ENCODE results near the gene SPAG16.

SPAG16 gene

DNA sequence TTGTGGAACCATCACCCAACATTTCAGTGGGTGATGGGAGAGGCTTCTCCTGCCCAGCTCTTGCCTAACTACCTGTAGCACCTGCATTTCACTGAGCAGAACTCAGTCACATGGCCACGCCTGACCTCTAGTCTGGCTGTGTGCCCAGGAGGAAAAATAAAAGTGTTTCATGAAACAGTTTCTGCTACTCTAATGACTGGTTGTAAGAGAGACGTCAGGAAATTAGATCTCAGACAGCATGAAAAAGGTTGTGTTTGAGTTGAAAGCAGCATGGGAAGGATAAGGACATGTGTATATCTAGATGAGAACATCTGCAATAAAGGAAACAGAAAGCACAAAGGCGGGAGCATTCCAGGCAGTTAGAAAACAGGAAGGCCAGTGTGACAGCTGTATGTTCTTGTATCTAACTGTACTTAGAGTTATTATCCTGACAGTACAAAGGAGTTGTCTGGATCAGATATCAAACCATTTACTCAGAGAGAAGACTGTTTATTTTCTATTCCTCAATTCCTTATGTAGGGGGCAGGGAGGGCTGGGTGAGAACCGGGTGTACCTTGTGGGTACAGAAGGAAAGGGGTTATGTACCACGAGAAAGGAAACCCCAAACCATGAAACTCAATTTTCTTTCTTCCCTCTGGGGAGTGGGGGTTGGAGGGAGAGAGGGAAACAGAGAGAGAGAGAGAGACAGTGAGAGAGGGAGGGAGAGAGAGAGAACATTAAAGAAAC lies 819.2 kb downstream of the SPAG16 start:
- DNase-seq, result peak; percentile 67

DNA sequence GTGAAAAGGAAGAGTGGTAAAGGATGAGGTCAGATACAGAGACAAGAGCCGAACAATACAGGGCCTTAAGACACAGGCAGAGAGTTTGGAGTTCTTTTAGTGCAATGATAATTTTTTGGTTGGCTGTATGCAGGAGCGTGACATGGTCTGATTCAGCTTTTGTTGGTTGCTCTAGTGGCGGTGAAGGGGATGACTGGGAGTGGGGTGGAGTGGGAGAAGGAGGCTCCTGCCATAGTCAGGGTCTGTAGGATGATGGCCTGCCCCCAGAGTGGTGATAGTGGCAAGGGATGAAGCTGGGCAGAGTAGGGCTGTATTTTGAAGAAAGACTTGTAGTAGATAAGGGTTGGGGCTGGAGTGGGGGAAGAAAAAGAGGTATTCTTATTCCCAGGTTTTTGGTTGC lies 820.0 kb downstream of the SPAG16 start:
- DNase-seq, result peak; percentile 8

DNA sequence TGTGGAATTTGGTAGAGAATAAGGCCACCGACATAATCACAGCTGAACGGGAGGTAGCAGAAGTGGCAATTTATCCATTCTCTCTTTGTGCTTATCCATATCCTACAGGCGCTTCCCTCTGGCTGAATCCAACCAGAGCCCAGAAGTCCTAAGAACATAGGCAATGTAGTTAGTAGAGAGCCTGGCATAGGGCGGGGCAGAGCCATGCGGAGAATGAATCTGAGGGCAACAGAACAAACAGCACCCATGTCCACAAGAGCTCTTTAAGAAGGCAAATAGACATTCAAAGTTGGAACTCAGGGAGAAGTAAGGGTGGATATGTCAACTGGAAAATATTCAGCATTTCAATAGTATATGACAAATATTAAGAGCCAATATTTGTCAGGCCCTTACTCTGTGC lies 820.7 kb downstream of the SPAG16 start:
- DNase-seq, result no peak

DNA sequence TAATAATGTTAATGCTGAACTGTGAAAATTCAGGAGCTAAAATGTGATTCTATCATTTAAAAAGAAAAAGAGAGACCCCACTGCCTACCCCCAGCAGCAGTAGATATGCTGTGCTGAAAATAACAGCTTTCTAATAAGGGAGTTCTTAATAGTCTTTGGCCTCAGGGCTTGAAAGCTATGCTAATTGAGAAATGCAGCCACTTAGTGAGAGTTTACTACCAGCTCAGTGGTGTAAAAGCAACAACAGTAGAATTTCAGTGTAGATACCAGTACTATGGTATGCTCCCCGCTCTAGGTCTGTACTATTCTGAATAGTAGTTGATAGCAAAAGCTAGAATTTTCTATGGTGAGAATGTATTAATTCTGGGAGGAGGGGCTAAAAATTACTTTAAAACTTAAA lies 823.5 kb downstream of the SPAG16 start:
- no peak for DNase-seq

DNA sequence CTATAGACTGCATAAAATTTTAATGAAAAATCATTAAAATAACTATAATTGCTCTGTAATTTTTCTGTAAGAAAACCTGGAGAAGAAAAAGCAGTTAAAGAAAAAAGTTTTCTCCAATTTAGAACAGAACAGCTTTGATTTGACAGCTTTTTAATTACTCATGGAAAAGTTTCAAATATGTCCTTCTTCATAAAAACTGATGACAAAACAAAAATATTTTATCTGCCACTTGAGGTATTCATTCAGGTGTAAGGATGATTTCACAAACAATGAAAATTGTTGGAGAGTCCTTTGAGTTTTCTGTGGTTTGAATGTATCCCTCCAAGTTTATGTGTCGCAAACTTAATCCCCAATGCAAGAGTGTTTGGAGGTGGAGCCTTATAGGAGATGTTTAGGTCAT lies 824.3 kb downstream of the SPAG16 start:
- no peak for DNase-seq

DNA sequence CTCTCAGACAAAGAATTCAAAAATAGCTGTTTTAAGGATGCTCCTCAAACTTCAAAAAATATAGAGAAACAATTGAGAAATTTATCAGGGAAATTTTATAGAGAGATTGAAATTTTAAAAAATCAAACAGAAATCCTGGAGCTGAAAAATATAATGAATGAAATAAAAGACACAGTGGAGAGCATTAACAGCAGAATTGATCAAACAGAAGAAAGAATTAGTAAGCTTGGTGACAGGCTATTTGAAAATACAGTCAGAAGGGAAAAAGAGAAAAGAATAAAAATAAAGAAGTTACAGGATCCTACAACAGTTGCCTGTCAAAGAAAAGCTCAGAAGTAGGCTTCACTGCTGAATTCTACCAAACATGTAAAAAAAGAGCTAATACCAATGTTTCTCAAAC lies 832.8 kb downstream of the SPAG16 start:
- no peak for DNase-seq

DNA sequence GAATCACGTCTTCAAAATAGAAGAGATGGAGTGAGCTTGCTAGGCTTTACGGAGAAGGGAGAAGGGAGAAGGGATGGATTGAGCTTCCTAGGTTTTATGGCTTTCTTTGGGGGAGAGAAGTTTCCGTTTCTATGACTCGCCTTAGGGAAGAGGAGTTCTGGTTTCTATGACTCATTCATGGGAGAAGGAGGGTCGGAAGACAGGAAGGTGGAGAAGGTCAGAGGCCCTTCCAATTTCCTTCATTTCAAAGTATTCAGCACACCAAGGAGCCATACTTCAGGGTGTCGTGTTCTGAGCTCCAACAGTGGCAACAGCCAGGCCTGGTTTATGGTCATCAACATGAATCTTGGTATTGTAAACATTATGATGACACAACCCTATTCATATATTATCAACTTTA lies 841.9 kb downstream of the SPAG16 start:
- DNase-seq, result no peak

DNA sequence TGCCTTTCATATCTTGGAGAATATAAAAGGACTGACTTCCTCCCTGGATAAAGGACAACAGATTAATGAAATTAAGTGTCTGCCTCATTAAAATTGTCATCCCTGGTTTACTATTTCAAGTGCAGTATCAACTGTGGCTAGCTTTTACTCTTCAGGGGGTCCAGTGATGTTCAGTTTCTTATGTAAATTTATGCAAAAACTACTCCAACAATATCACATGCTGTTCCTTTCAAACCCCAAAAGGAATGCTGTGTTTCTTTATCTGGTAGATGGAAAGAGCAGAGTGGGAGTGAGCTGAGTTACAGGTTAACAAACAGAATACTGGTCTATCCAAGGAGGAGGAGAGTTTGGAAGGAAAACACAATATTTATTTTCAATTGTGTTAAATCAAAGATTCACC lies 842.9 kb downstream of the SPAG16 start:
- DNase-seq, result no peak

DNA sequence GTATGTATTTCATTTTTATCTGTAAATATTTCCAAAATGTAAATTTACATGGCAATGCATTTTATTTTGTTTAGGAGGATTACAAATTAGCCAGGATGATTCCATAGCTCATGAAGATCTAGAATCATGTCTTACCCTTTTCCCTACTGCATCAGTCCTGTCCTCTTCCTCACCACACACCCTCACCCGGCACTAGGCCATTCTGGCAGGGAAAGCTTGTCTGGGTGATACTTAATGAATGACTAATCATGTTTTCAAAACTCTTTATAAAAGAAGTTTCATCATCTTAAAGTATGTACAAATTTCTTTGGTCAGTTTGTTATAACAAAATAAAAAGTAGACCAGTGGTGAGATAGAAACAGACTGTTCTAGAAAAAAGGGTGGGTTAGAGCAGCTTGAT lies 843.3 kb downstream of the SPAG16 start:
- DNase-seq, result no peak

DNA sequence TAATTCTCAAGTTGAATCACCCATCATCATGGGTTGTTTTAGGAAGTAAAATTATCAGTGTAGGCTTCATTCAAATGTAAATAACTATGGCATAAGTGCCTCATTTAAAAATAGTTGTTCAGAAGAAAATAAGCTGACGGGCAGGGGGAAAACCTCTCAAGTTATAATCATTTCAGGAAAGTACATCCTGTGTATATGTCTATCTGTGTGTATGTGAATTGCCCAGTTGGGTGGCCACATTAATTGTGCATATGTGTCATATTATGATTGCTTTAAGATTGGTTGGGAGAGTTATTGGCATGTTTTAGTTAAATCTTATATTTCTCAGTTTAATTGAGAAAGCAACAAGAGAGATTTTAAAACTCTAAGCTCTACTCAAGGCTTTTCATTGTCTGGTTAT lies 843.8 kb downstream of the SPAG16 start:
- DNase-seq, result no peak

DNA sequence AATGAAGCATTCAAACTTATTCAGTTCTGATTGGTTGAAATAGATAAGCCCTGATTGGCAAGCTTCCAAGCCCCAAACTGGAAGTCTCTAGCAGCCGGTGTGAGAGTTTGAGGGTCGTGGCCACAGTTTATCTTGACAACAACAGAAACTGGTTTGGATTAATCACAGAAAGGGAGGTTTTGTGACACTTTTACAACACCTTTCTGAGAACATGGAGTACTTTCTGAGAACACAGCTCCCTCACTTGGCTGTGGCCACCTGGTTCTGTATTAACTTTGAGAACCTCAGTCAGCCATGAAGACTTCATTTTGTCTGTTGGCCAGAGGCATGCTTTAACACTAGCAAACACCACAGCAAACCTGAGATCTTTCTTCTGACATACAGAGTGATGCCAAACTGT lies 845.9 kb downstream of the SPAG16 start:
- DNase-seq, result no peak

DNA sequence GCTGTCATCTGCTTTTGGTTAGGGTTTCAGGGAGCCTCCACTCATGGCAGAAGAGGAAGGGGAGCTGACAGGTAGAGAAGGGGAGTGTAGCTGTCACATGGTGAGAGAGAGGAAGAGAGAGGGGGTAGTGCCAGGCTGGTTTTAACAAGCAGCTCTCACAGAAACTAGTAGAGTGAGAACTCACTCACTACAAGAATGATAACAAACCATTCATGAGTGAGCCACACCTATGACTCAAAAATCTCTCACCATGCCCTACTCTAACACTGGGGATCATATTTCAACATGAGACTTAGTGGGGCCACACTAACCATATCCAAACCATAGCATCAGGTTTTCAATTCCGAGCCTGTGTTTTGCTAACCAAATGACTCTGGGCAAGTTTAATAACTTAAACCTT lies 851.7 kb downstream of the SPAG16 start:
- DNase-seq, result no peak

DNA sequence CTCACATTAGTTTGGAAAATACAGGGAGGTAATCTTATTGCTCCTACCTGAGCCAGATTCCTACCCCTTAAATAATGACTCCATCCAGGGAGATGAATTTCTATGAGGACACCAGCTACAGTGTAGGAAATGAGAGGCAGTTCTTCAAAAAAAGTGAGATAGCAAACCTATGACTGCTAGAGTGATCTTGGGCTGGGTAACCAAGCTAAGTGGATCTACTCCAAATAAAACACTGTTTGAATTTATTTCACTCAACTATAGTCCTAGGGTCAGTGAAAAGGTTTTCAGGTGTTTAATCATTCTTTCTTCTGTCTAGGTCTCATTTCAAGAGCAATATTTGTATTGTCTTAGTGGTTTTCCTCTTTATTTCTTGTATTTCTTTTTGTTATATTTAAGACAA lies 854.5 kb downstream of the SPAG16 start:
- DNase-seq, result no peak

DNA sequence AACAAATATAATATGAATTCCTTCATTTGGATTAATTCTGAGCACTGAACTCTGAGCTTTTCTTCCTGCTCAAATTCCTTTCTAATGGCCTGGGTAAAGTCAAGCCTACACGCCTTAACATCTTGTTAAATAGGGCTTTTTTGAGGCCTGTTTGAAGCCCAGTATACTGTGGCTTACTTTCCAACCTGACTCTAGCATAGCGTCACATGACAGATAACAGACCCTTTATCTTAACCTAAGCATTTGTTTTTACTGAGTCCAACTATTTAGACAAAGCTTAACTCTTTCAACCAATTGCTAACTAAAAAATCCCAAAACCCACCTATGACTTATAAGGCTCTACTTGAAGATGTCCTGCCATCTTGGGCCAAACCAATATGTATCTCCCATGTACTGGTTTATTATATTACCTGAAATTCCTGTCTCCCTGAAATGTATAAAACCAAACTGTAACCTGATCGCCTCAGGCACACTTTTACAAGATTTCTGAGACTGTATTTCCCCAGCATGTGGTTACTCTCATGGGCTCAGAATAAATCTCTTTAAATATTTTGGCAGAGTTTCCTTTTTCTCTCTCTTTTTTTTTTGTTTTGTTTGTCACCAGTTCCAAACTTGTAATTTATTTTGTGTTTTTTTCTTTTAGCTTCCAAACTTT lies 855.5 kb downstream of the SPAG16 start:
- DNase-seq, result no peak

DNA sequence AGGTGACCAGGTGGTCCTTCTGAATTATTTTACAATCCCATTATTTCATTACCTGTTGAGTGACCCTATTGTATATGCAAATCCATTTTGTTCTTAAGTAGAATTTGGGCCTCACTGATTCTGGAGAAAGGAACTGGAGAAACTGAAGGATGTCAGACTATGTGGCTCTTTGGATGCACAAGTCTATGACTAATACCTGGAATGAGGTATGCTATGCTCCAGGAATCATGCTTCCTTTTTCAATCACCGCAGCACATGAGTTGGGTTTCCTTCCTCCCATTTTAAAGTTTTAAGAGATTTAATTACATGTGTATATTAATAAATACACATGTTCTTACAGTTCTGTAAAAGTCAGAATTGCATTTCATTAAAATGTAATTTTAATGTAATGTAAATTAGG lies 872.7 kb downstream of the SPAG16 start:
- DNase-seq, result no peak

DNA sequence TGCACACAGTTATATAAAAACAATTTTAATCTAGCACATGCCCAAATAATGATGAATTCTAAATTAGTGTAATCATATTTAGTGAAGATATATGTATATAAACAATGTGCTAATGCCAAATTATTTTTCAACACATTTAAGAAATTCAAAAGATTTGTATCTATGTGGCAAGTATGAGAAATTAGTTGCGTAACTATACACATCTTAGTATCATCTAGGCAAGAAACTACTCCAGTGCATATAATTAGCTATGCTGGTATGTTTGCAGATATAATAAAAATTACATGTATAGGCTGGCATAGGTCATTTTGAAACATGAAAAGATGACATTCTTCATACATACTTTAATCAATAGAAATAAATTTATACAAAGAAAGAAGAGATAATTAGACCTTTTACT lies 874.6 kb downstream of the SPAG16 start:
- no peak for DNase-seq

DNA sequence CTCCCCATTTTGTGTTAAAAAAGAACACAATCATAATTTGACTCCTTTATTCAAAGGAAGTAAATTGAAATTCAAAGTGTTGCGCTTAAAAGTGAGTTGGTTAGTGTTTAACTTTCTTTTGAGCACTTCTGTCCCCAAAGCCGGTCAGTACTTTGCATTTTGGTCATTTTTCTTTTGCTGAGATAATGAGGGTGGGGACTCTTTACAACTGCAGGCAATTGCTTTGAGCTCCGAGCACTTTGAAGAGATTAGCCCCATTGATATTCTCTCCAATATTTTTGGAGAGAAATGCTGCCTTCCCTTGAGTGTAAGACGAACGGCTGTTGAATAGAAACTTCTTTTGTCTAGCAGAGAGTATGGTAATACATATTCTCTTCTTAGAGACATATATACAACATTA lies 885.0 kb downstream of the SPAG16 start:
- no peak for DNase-seq

DNA sequence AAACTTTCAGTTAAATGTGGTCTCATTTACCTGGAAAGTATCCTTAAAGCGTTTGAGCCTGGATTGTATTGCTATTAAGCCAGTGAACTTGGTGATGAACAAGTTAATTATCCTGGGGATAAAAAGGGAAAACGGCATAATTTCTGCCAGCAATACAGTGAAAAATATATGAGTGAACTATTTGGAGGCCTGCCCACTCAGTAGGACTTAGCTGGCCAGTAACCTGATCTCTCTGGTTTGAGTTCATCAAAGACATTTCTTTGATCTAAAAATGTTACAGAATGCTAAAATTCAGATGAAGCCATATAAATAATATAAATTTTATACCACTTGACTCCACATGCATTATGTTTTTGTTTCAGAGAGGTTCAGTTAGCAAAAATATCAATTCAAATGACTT lies 885.5 kb downstream of the SPAG16 start:
- no peak for DNase-seq

DNA sequence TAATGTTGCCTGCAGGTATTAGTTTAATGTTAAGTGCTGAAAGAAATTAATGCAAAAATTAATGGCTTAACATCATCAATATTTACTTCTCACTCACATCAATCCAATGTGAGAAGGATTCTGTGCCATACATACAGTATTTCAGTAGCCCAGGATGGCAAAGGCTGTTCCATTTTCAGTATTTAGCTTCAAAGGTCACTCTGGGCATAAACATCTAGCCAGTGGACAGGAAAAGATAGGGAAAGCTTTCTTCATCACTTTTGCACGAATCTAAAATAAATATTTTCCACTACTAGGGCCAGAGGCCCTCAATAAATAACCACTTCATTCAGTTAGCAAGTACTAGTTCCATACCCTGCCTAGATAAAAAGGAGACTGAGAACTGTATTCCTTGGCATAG lies 890.3 kb downstream of the SPAG16 start:
- DNase-seq, result no peak

DNA sequence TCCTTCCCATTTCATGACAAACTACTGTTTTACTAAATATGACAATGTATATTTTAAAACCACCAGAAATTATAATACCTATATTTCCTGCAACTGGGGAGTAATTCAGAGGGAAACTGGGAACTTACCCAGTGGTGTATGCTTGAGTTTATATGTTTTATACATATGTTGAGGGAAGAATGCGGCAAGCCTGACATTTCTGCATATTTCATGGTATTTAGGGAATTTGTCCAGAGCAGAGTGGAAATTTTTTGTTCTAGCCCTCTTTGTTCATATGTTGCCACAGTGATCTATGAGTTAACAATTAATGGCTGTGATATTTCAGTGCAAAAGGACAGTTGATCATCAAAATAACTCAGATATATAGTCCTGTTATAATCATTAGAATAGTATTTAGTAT lies 895.8 kb downstream of the SPAG16 start:
- DNase-seq, result no peak

DNA sequence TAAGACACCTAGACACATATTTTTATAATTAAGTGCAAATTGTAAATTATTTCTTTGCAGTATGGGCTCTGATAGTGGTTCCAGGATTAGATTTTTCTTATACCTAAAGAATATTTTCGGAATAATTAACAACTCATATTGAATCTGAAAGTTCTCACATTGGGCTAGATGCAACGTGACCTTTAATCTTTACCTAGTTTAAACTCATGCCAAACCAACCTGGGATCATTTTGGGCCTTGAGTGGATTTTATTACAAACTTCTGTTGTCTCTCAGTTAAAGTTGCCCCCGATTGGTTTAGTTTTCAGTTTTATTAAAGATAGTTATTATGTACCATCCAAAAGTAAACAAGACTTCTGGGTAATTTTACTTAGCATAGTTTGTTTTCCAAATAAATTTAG lies 896.4 kb downstream of the SPAG16 start:
- DNase-seq, result no peak

DNA sequence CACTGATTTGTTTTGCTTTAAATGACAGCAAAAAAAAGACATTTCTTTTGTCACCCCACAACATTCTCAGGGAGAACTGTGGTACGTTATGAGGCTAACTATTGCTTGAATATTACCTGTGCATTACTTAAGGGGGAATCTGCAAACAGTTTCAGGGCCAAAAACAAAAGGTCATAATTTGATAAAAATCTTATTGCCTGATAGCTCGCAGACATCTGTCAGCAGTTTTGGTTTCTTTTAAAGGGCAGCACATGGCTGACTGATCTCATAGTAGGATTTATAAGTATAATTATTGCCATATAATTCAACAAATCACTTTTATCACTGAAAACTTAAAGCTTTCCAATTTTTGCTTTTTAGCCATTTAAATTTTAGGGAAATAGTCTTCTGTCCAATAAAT lies 900.2 kb downstream of the SPAG16 start:
- DNase-seq, result no peak

DNA sequence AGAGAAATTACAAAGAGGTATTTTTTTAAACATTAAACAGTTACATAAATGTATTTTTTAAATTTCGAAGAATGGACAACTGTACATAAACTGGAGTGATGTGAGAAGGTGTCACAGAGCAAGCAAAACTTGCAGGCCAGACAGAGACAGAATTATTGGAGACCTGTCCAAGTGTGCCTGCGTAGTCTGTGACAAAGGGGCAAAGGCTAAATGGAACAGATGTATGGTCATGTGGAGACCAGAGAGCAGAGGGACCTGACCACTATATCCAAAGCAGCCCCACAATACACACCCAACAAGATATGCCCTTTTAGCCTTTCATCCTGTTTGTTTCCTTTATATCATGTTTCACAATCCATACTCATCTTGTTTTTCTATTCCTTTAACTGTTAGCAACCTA lies 901.3 kb downstream of the SPAG16 start:
- DNase-seq, result peak; percentile 63

DNA sequence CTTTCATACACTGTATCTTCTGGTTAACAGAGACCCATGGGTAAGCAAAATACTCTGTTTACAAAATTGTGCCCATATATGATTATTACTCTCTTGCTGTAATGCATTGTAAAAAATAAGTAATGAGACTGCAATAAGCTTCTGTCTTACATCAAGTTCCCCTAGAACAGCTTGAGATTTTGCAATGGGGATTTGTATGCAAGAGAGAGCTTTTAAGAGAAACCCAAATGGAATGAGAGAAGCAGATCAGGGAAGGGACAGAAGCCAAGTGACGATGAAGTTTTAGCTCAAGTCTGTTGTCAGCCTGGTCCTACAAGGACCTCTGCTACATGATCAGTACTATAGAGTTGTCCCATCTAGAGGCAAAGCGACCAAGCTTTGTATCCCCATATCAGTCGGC lies 908.4 kb downstream of the SPAG16 start:
- no peak for DNase-seq

DNA sequence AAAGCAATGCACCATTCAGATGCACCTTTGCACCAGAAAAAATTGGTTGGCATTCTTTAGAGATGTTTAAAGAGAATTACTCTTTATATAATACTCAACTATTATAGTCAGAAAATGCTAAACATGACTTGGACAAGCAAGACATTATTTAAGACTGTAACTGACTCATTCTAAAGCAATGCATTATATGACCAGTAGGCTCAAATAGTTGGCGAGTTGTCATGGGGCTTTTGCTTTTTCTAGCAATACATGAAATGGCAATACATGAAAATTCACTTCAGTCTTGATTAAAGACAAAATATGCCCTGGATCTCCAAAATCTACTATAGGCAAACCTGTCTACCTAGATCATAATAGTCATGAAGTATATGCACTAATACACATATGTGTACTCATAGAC lies 909.7 kb downstream of the SPAG16 start:
- no peak for DNase-seq
